Gastroesophageal sphincter (tissue), 4 donors: Measurements from ENCODE around the gene EML1. TPM values are rescaled to one million over a fixed set of nuclear protein-coding genes. Genes with fewer than 3 reads are reported as not detected.

Experiments used
- ATAC-seq: fragments of 150-250 bp; one replicate; pipeline ENCODE4 v1.9.1; 2016; ENCODE audit warnings: mild to moderate bottlenecking, moderate library complexity
- H3K27ac ChIP-seq, 4 donors: fragments of 200-600 bp; sonication (generic) in 3 of 4; 1 replicate in 3 of 4; 2 replicates in 1 of 4; pipeline ENCODE4 v1.5.1; 2016 to 2019
- H3K27me3 ChIP-seq: fragments of 200-600 bp; sonication (generic); one replicate; pipeline ENCODE4 v1.5.1; 2019
- H3K36me3 ChIP-seq, 2 donors: fragments of 200-600 bp; sonication (generic); one replicate each; pipeline ENCODE4 v1.5.1; 2019; ENCODE audit warnings: control low read depth in 1 of 2
- H3K4me1 ChIP-seq, 3 donors: fragments of 200-600 bp; sonication (generic); 1 replicate in 2 of 3; 2 replicates in 1 of 3; pipeline ENCODE4 v1.5.1; 2016 to 2019; ENCODE audit warnings: control low read depth in 2 of 3
- H3K4me3 ChIP-seq, 2 donors: fragments of 200-600 bp; sonication (generic); one replicate each; pipeline ENCODE4 v1.5.1; 2019; ENCODE audit warnings: mild to moderate bottlenecking in 1 of 2, moderate library complexity in 1 of 2
- H3K9me3 ChIP-seq, 3 donors: fragments of 200-600 bp; sonication (generic); one replicate each; pipeline ENCODE4 v1.5.1; 2017 to 2019; ENCODE audit warnings: control low read depth in 2 of 3
- CTCF ChIP-seq, 4 experiments: fragments of 200-600 bp in 2 of 4; fragments of 450-650 bp in 2 of 4; sonication (generic) in 1 of 4; IDR thresholded peaks; one replicate each; pipeline ENCODE4 v1.5.1; 2017 to 2019; ENCODE audit warnings: antibody characterized with exemption in 4 of 4, mild to moderate bottlenecking in 2 of 4, moderate library complexity in 2 of 4
- EP300 ChIP-seq: sonication (generic); formaldehyde crosslinking; IDR thresholded peaks from one replicate; pipeline ENCODE4 v1.6.1; 2017; ENCODE audit warnings: antibody characterized with exemption, mild to moderate bottlenecking
- POLR2A ChIP-seq, 2 donors: fragments of 450-650 bp; IDR thresholded peaks; one replicate each; pipeline ENCODE4 v1.6.1; 2017; ENCODE audit warnings: antibody characterized with exemption in 2 of 2, mild to moderate bottlenecking in 2 of 2, moderate library complexity in 1 of 2
- POLR2AphosphoS5 ChIP-seq: sonication (generic); formaldehyde crosslinking; IDR thresholded peaks from one replicate; pipeline ENCODE4 v1.6.1; 2017; ENCODE audit warnings: antibody characterized with exemption
- WGBS, 2 donors: methylation state at CpG; one replicate each; pipeline ENCODE4 v1.1.5; 2018; ENCODE audit warnings: low coverage in 1 of 2; 5-methylcytosine and 5-hydroxymethylcytosine counted together
- total RNA-seq, 4 donors: library from RNA; depleted of rRNA; stranded (reverse); fragments of >200 nt; gene quantifications; one replicate each; pipeline ENCODE4 v1.1.0, GENCODE V29; 2016

Gene EML1
- total RNA-seq, 4 donors from 2014 or later = 121 to 206 (median 136) TPM

DNA sequence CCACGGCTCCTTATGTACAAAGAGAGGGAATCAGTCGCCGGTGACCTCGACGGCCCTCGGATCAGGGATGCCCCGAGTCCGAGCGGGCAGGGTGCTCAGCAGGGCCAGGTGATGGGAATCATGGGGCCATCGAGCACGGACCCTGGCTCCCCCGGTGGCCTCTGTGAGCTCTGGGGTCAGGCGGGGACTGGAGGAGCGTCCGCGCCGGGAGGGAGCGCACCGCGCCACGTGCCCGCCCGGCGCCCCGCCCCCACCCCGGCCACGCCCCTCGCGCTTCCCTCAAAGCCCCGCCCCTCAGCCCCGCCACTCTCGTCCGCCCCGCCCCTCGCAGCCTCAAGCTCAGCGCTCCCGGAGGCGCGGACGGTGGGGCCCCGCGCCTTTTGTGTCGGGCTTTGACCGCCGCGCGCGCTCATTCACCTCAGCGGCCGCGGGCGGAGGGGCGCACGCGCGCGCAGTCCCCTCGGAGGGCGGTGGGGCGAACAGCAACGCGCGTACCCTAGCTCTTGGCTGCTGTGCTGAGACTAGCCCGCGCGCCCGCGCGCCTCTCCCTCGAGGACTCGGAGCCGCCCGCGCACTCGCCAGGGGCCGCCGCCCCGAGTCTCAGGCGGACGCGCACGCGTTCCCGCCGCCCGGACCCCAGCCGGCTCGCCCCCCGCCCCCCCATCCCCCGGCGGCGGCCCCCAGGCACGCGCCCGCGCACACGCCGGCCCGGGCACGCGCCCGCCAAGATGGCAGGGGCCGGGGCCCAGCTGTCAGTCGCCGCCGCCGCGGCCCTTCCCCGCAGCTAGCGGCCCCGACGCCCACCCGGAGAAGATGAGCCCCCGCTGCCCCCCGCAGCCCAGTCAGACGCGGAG is 178.1 kb downstream of the EML1 start:
- H3K4me1 ChIP-seq = peaks cover 0 to 16% (median 0%) of the 10 kb centered on the region in 3 donors
- peak overlapping the region in 3 of 4 donors; percentile 77 to 89 (median 79) for H3K27ac ChIP-seq
- no CpG with 5 or more reads among the region's 117 CpGs for WGBS, 2 donors
- H3K4me3 ChIP-seq = peak overlapping the region; percentile 93 to 100
- peak; percentile 88 for ATAC-seq
- no peaks in the 10 kb centered on the region for H3K27me3 ChIP-seq
- TF ChIP-seq POLR2AphosphoS5 (peak; percentile 19), EP300 (no peak), POLR2A (IDR thresholded peaks at IDR 0.05) (peak; percentile 28 to 35), CTCF (IDR thresholded peaks at IDR 0.05) (no peak)
- peaks cover 0 to 21% (median 0%) of the 10 kb centered on the region in 3 donors for H3K9me3 ChIP-seq
- no peaks in the 10 kb centered on the region for H3K36me3 ChIP-seq

- Histone ChIP-seq H3K4me1 (peaks cover 0 to 16% (median 0%) of the 10 kb centered on the region in 3 donors), H3K4me3 (peak overlapping the region; percentile 93 to 100), H3K36me3 (no peaks in the 10 kb centered on the region), H3K9me3 (peaks cover 0 to 21% (median 0%) of the 10 kb centered on the region in 3 donors), H3K27ac (peak overlapping the region; percentile 50 to 89 (median 78)), H3K27me3 (no peaks in the 10 kb centered on the region)
- peak; percentile 37 for ATAC-seq
- WGBS, 2 donors = 0% methylated on average over 9 of the region's 79 CpGs; no CpG with 5 or more reads in 1 of the 2 donors
- TF ChIP-seq CTCF (IDR thresholded peaks at IDR 0.05) = no peak
- no peak for TF ChIP-seq EP300
- no peak for TF ChIP-seq POLR2AphosphoS5
Measured at GRCh38 chr14:99971941-99972747, 178.9 kb downstream of the EML1 start.

DNA sequence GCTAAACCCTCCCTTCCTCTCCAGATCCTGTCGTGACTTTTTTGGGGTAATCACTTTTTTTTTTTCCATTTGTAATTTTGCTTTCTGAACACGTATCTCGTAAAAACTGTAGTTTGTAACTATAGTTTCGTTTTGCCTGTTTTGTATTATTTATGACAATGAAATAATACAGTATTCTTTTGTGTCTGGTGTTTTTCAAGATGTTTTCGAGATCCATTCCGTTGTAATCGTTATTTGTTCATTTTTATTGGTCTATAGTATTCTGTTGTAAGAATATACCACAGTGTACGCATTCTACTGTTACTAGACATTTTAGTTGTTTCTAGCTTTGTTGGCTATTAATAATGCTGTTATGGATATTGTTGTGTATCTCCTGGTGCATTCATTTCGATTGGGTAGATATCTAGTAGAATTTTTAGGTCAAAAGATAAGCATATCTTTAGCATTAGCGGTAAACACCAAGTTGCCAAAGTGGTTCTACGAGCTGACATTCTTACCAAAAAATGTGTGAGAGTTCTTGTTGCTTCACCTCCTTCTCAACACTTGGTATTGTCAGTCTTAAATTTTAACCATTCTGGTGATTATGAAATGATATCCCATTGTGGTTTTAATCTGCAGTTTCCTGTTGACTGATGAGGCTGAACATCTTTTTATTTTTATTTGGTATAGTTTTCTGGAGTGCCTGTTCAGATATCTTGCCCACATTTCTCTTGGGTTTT is 179.7 kb downstream of the EML1 start:
- TF ChIP-seq CTCF (IDR thresholded peaks at IDR 0.05) (no peak), POLR2AphosphoS5 (no peak), POLR2A (IDR thresholded peaks at IDR 0.05) (no peak), EP300 (no peak)
- Histone ChIP-seq H3K27ac (peak overlapping the region in 2 of 4 donors; percentile 79 to 89), H3K4me3 (peak overlapping the region; percentile 93 to 100), H3K9me3 (peaks cover 0 to 21% (median 0%) of the 10 kb centered on the region in 3 donors), H3K4me1 (peaks cover 0 to 16% (median 0%) of the 10 kb centered on the region in 3 donors), H3K36me3 (no peaks in the 10 kb centered on the region), H3K27me3 (no peaks in the 10 kb centered on the region)
- 42 to 56% methylated on average over 10 to 11 of the region's 11 CpGs for WGBS, 2 donors
- ATAC-seq = no peak

DNA sequence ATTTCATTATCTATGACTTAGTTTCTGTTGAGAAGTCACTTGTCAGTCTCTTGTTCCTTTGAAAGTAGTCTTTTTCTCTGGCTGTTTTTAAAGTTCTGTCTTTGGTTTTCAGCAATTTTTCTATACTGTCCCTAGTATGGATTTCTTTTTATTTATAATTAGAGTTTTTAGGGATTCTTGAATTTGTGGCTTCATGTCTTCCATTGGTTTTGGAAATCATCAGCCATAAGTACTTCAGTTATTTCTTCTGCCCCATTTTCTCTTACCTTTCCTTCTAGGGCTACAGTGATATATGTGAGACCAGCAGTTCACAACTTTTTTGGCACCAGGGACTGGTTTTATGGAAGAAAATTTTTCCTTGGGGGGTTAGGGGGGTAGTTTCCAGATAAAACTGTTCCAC is 182.0 kb downstream of the EML1 start:
- TF ChIP-seq POLR2A (IDR thresholded peaks at IDR 0.05) (no peak), CTCF (IDR thresholded peaks at IDR 0.05) (no peak), EP300 (no peak), POLR2AphosphoS5 (no peak)
- Histone ChIP-seq H3K36me3 (no peaks in the 10 kb centered on the region), H3K4me1 (peaks cover 0 to 16% (median 0%) of the 10 kb centered on the region in 3 donors), H3K27me3 (no peaks in the 10 kb centered on the region), H3K9me3 (peaks cover 0 to 21% (median 0%) of the 10 kb centered on the region in 3 donors), H3K27ac (no peak overlapping the region), H3K4me3 (no peak overlapping the region)
- no peak for ATAC-seq
